Measurements from ENCODE around the gene LATS2.

Gene LATS2

DNA sequence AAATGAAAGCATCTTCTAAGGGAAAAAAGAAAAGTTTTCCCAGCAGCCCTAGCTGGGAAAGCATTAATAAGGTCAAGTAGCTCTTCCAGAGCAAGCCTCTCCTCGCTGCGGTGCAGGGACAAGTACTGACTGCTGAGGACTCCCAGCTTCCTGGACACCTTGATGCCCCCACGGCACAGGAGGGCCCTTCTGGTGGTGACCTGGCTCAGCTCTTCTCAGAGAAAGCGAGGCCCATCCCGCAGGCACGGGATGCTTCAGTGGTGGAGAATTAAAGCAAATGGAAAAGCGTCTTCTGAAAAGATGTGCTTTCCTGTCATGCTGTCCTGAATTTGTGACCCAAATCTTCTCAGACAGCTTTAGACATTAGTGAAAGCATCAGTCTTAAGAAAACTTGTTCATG is 38.8 kb upstream of the LATS2 start:
- TF ChIP-seq, protein P1, sequence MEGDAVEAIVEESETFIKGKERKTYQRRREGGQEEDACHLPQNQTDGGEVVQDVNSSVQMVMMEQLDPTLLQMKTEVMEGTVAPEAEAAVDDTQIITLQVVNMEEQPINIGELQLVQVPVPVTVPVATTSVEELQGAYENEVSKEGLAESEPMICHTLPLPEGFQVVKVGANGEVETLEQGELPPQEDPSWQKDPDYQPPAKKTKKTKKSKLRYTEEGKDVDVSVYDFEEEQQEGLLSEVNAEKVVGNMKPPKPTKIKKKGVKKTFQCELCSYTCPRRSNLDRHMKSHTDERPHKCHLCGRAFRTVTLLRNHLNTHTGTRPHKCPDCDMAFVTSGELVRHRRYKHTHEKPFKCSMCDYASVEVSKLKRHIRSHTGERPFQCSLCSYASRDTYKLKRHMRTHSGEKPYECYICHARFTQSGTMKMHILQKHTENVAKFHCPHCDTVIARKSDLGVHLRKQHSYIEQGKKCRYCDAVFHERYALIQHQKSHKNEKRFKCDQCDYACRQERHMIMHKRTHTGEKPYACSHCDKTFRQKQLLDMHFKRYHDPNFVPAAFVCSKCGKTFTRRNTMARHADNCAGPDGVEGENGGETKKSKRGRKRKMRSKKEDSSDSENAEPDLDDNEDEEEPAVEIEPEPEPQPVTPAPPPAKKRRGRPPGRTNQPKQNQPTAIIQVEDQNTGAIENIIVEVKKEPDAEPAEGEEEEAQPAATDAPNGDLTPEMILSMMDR (IDR thresholded peaks at IDR 0.05; ENCODE audit: borderline replicate concordance, insufficient read depth, low read depth, low read length) = no peak
- H3K4me3 ChIP-seq (ENCODE audit: low read depth, low read length) = no peak overlapping the region

DNA sequence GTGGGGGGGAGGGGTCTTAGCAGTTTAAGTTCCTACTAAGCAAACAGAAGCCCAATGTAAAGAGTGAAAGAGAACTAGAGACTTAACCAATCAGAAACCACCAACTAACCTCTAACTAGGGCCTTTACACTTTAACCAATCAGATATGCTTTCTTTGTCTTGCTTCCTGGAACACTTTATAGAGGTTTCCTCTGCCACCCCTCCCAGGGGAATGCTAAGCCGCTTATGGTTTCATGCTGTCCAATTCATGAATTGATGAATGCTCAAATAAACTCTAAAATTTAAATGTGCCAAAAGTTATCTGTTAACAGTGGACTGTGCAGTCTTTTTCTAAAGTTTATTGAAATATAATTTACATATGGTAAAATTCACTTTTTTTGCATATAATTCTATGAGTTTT is 33.9 kb upstream of the LATS2 start:
- TF ChIP-seq, protein P1 (IDR thresholded peaks at IDR 0.05; ENCODE audit: borderline replicate concordance, insufficient read depth, low read depth, low read length) = no peak
- H3K4me3 ChIP-seq (ENCODE audit: low read depth, low read length) = no peak overlapping the region

DNA sequence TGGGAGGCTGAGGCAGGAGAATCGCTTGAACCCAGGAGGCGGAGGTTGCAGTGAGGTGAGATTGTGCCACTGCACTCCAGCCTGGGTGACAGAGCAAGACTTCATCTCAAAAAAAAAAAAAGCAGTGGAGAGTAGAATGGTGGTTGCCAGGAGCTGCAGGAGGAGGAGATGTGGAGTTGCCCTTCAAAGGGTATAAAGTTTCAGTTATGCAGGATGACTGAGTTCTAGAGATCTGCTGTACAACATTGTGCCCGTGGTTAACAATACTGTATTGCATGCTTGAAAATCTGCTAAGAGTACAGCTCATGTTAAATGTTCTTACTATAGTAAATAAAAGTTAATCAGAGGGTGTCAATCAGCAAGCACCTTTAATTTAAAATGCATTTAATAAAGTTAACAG is 28.4 kb upstream of the LATS2 start:
- TF ChIP-seq, protein P1 (IDR thresholded peaks at IDR 0.05; ENCODE audit: borderline replicate concordance, insufficient read depth, low read depth, low read length) = no peak
- no peak overlapping the region for H3K4me3 ChIP-seq (ENCODE audit: low read depth, low read length)

DNA sequence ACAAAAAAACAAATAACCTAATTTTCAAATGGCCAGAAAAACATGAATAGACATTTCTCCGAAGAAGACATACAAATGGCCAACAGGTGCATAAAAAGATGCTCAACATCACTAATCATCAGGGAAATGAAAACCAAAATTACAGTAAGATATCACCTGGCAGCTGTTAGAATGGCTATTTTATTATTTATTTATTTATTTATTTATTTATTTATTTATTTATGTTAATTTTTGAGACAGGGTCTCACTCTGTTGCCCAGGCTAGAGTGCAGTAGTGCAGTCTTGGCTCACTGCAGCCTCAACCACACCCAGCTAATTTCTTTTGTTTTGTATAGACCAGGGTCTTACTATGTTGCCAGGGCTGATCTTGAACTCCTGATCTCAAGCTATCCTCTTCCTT is 27.1 kb upstream of the LATS2 start:
- no peak overlapping the region for H3K4me3 ChIP-seq (ENCODE audit: low read depth, low read length)
- TF ChIP-seq, protein P1 (IDR thresholded peaks at IDR 0.05; ENCODE audit: borderline replicate concordance, insufficient read depth, low read depth, low read length) = no peak

DNA sequence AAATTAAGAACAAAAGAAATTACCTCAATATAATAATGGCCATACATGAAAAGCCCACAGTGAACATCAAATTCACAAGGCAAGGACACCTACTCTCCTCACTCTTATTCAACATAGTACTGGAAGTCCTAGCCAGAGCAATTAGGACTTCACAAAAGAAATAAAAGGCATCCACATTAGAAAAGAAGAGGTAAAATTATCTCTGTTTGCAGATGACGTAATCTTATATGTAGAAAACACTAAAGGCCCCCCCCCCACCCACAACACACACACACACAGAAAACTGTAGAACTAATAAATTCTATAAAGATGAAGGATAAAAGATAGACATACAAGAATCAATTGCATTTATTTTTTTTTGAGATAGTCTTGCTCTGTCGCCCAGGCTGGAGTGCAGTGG is 25.5 kb upstream of the LATS2 start:
- TF ChIP-seq, protein P1 (IDR thresholded peaks at IDR 0.05; ENCODE audit: borderline replicate concordance, insufficient read depth, low read depth, low read length) = no peak
- H3K4me3 ChIP-seq (ENCODE audit: low read depth, low read length) = no peak overlapping the region

DNA sequence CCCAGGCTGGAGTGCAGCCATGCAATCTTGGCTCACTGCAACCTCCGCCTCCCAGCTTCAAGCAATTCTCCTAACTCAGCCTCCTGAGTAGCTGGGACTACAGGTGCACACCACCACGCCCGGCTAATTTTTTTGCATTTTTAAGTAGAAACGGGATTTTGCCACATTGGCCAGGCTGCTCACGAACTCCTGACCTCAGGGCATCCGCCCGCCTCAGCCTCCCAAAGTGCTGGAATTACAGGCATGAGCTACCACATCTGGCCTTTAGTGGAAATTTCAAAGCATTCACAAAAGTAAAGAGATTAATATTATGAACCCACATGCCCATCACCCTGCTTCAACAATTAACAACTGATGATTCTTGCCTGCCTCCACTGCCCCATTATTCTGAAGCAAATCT is 20.5 kb upstream of the LATS2 start:
- H3K4me3 ChIP-seq (ENCODE audit: low read depth, low read length) = no peak overlapping the region
- TF ChIP-seq, protein P1 (IDR thresholded peaks at IDR 0.05; ENCODE audit: borderline replicate concordance, insufficient read depth, low read depth, low read length) = no peak

DNA sequence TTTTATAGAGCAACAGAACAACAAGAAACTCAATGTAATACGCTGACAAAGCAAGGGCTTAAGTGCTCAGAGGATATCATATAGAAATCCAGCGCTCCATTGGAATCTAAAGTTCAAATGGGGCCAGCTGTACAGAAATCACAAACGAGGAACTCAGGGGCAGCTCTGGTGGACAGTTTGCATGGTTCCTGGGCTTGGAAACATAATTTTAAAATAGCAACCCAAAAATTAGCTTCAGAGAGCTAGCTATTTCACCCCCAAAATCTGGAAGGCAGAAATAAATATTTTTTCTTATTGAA is 19.2 kb upstream of the LATS2 start:
- no peak overlapping the region for H3K4me3 ChIP-seq (ENCODE audit: low read depth, low read length)
- TF ChIP-seq, protein P1 (IDR thresholded peaks at IDR 0.05; ENCODE audit: borderline replicate concordance, insufficient read depth, low read depth, low read length) = no peak
